ENCODE data around the gene MYO1C.
"Not testable (repeated sequence)": the region's sequence is repeated elsewhere in the genome, so short reads cannot be mapped to it uniquely, and the experiment has no call there.

- TF ChIP-seq POLR2AphosphoS5 (IDR thresholded peaks at IDR 0.05; ENCODE audit: borderline replicate concordance, low read depth, low read length); EZH2 (IDR thresholded peaks at IDR 0.05): not testable (repeated sequence)
Measured at GRCh38 chr17:1442721-1443120, 49.8 kb downstream of the MYO1C start.

All from SK-N-MC (cell line).